ENCODE measurements around the gene RPH3AL. TPM values are rescaled to one million over a fixed set of nuclear protein-coding genes. Genes with fewer than 3 reads are reported as not detected.

Gene RPH3AL
- total RNA-seq, 1 donor from 2014 or later = 0.78 TPM

DNA sequence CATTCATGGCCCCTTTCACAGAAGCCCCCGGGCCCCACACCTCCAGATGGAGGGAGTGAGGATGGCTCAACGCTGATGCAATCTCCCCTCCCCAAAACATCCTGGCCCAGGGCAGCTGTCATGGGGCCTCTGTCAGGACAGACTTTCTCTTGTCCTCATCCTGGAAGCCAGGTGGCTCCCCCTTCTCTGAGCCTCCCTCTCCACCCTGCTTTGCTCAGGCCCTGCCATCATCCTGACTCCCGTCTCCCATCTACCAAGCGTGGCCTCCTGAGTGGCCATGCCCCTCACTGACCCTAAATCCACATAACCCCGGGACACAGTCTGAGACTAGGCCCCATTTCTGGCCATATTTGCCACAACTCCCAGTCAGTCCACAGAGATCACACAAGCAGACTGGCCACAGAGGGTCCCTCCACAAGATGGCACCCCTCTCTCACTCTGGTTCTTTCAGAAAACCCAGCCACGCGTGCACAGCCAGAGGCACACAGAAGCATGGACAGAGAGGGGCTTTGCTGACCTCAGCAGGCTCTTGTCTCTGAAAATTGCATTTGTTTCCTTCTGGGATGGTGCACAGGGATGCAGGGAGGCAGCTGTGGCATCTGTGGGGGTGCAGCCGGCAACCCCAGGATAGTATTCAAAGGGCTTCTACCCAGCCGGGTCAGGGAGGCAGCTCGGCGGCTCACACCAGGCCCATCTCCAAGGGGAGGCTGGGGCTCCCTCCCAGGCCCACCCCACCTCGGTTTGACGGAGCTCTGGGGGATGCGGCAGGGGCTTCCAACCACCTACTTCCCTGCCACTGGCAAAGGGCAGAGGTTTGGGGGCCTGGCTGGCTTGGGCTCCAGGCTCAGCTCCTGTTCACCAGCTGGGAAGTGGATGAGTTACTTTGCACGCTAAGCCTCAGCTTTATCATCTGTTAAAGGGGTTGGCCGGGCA, 188.0 kb downstream of the RPH3AL start:
- Mint-ChIP-seq H3K27ac (ENCODE audit: unreplicated experiment) (no peak overlapping the region), H3K4me3 (ENCODE audit: unreplicated experiment) (no peak overlapping the region), H3K4me1 (ENCODE audit: unreplicated experiment) (no peaks in the 10 kb centered on the region), H3K27me3 (ENCODE audit: unreplicated experiment) (peaks cover 17% of the 10 kb centered on the region), H3K9me3 (ENCODE audit: unreplicated experiment) (no peaks in the 10 kb centered on the region), H3K36me3 (ENCODE audit: unreplicated experiment) (no peaks in the 10 kb centered on the region)
- no peak for DNase-seq (ENCODE audit: extremely low spot score, unreplicated experiment)
- TF ChIP-seq, protein P1, sequence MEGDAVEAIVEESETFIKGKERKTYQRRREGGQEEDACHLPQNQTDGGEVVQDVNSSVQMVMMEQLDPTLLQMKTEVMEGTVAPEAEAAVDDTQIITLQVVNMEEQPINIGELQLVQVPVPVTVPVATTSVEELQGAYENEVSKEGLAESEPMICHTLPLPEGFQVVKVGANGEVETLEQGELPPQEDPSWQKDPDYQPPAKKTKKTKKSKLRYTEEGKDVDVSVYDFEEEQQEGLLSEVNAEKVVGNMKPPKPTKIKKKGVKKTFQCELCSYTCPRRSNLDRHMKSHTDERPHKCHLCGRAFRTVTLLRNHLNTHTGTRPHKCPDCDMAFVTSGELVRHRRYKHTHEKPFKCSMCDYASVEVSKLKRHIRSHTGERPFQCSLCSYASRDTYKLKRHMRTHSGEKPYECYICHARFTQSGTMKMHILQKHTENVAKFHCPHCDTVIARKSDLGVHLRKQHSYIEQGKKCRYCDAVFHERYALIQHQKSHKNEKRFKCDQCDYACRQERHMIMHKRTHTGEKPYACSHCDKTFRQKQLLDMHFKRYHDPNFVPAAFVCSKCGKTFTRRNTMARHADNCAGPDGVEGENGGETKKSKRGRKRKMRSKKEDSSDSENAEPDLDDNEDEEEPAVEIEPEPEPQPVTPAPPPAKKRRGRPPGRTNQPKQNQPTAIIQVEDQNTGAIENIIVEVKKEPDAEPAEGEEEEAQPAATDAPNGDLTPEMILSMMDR (IDR thresholded peaks at IDR 0.05) = peak; percentile 65

DNA sequence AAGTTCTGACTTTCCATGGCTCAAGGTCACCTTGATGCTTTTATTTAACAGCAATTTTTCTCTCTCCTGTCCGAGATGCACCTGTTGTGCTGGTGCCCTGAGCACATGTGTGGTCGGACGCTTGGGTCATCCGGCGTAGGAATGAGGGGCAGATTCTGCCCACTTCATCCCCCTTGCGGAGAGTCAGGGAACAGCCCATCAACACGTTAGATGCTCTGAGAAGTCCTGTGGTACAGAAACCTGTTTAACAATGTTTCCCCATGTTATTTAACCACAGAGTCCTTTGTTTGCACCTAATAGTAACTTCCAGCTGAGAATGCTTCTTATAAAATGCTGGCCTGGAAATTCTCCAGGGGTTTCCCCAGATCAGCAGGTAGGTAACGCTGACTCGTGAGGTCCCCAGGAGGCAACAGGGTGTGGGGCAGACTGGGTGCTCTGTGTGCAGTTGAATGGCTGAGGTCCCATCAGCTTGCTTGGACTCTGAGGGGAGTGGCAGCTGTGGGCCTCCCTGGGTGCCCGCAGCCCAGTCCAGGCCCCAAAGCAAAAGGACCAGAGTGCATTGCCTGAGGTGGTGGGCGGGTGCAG, 189.0 kb downstream of the RPH3AL start:
- Mint-ChIP-seq H3K27ac (ENCODE audit: unreplicated experiment) (no peak overlapping the region), H3K9me3 (ENCODE audit: unreplicated experiment) (no peaks in the 10 kb centered on the region)
- TF ChIP-seq, protein P1 (IDR thresholded peaks at IDR 0.05) = peak; percentile 24

DNA sequence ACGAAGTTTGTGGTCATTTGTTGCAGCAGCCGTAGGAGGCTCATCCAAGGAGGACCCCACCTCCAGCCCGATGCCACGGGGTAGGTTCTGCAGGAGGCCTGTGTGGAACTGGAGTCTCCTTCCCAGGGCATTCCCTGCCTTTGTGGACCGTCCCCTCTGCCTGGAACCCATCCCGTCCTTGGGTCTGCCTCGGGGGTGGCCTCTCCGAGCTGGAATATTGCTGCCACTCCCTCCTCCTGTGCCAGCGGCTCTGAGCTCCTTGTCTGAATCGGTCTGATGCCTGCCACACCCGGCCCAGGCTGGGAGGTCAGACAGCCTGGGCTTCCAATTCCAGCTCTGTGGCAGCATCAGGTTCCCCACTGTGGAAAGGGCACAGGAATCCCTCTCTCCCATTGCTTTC, 189.9 kb downstream of the RPH3AL start:
- Mint-ChIP-seq H3K36me3 (ENCODE audit: unreplicated experiment) (no peaks in the 10 kb centered on the region), H3K27ac (ENCODE audit: unreplicated experiment) (no peak overlapping the region), H3K4me3 (ENCODE audit: unreplicated experiment) (no peak overlapping the region), H3K4me1 (ENCODE audit: unreplicated experiment) (no peaks in the 10 kb centered on the region), H3K9me3 (ENCODE audit: unreplicated experiment) (no peaks in the 10 kb centered on the region), H3K27me3 (ENCODE audit: unreplicated experiment) (peaks cover 14% of the 10 kb centered on the region)
- TF ChIP-seq, protein P1 (IDR thresholded peaks at IDR 0.05) = no peak
- no peak for DNase-seq (ENCODE audit: extremely low spot score, unreplicated experiment)

More for the DNA sequence above, 189.0 kb downstream of the RPH3AL start:
- DNase-seq (ENCODE audit: extremely low spot score, unreplicated experiment) = no peak
- Mint-ChIP-seq H3K4me1 (ENCODE audit: unreplicated experiment) (no peaks in the 10 kb centered on the region), H3K27me3 (ENCODE audit: unreplicated experiment) (peaks cover 10% of the 10 kb centered on the region), H3K36me3 (ENCODE audit: unreplicated experiment) (no peaks in the 10 kb centered on the region), H3K4me3 (ENCODE audit: unreplicated experiment) (no peak overlapping the region)

Other genes with a start within 250 kb of the RPH3AL start
- gene SCGB1C2, start 215.2 kb downstream of the RPH3AL start, total RNA-seq = not detected in 2 replicates
- gene DOC2B, start 171.2 kb downstream of the RPH3AL start, total RNA-seq = 0.10 TPM in 1 of 2 replicates, not detected in the other
- 18.5 and 19.6 TPM in 2 replicates for gene RFLNB, start 93.1 kb upstream of the RPH3AL start, total RNA-seq

Measured in osteocyte (in vitro differentiated cells).